ENCODE results near the gene SERAC1.
A peak's percentile ranks its signal among the peaks of the same experiment; 100 is the strongest.
"Not testable (repeated sequence)": the region's sequence is repeated elsewhere in the genome, so short reads cannot be mapped to it uniquely, and the experiment has no call there.

The SERAC1 gene

DNA sequence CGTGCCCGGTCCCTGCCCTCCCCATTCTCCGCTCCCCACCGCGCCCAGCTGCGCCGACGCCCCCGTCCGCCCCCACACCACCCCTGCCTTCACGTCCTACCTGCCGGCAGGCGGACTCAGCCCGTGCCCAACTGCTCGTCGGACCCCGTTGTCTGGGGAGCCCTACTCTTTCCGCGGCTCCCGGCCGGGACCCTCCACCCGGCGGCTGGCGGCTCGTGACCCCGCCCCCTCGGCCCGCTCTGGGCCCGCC is at the start of gene SERAC1:
Gene SERAC1 (minus strand): TSS at position 223 of the 250 bp plus-strand sequence. CDS start 9,899 bp downstream, outside the sequence.
- H3K4me3 ChIP-seq (ENCODE audit: low read depth, low read length), result peak within 1 kb of the TSS; percentile 64

DNA sequence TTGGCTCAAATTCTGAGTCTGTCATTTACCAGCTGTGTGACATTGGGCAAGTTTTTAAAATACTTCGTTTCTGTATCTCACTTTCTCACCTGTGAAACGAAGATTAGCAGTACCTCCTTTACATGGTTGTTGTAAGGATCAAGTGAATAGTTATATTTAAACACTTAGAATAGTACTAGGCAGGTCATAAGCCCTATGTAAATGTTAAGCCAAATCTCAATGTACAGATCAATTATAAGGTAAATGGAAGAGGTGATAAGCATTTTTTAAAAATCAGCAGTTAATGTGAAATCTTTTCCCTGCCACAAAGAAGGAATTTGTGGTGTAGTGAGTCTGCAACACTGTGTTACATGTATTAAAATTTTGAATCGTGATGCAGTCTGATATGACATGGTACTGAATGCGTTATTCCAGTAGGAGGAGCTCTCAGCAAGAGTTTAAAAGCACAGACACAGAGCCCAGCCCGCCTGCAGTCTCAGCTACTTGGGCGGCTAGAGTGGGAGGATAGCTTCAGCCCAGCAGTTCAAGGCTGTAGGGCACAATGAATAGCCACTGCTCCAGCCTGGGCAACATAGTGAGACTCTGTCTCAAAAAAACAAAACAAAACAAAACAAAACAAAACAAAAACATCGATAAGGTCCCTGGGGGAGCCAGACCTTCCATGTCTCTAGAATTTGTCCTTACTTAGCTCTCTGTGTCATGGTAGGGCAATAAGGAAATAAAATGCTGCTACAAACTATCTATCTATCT is 46.0 kb upstream of the SERAC1 start:
- no peak overlapping the region for H3K4me3 ChIP-seq (ENCODE audit: low read depth, low read length)

DNA sequence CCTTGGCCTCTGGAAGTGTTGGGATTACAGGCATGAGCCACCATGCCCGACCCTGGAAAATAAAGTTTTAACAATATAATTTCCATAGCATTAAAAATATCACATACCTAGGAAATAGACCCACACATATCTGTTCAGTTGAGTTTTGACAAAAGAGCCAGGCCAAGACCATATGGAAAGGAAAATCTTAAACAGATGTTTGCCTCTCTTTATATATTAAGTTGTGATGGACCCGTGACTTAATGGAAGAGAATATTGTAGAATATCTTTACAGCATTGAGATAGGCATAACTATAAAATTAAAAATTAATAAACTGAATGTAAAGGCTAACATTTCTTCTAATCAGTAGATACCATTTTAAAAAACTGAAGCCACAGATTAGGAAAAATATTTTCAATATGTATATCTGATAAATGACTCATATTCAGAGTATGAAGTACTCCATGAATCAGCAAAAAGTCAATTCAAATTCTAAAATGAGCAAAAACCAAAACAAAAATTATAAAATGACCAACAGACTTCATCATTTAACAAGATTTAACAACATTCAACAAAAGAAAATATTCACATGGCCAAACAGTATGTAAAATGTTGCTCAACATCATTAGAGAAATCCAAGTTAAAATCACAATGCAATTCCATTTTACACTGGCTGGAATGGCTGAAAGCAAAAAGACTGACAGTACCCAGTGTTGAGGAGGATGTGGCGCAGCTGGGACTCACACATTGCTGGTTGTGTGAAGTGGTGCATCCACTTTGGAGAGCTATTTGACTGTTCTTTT is 43.4 kb upstream of the SERAC1 start:
- no peak overlapping the region for H3K4me3 ChIP-seq (ENCODE audit: low read depth, low read length)

DNA sequence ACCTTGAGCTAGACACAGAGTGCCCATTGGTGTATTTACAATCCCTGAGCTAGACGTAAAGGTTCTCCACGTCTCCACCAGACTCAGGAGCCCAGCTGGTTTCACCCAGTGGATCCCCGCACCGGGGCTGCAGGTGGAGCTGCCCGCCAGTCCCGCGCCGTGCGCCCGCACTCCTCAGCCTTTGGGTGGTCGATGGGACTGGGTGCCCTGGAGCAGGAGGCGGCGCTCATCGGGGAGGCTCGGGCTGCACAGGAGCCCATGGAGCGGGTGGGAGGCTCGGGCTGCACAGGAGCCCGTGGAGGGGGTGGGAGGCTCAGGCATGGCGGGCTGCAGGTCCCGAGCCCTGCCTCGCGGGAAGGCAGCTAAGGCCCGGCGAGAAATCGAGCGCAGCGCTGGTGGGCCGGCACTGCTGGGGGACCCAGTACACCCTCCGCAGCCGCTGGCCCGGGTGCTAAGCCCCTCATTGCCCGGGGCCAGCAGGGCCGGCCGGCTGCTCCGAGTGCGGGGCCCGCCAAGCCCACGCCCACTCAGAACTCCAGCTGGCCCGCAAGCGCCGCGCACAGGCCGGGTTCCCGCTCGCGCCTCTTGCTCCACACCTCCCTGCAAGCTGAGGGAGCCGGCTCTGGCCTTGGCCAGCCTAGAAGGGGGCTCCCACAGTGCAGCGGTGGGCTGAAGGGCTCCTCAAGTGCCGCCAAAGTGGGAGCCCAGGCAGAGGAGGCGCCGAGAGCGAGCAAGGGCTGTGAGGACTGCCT is 41.7 kb upstream of the SERAC1 start:
- not testable (repeated sequence) for H3K4me3 ChIP-seq (ENCODE audit: low read depth, low read length)

DNA sequence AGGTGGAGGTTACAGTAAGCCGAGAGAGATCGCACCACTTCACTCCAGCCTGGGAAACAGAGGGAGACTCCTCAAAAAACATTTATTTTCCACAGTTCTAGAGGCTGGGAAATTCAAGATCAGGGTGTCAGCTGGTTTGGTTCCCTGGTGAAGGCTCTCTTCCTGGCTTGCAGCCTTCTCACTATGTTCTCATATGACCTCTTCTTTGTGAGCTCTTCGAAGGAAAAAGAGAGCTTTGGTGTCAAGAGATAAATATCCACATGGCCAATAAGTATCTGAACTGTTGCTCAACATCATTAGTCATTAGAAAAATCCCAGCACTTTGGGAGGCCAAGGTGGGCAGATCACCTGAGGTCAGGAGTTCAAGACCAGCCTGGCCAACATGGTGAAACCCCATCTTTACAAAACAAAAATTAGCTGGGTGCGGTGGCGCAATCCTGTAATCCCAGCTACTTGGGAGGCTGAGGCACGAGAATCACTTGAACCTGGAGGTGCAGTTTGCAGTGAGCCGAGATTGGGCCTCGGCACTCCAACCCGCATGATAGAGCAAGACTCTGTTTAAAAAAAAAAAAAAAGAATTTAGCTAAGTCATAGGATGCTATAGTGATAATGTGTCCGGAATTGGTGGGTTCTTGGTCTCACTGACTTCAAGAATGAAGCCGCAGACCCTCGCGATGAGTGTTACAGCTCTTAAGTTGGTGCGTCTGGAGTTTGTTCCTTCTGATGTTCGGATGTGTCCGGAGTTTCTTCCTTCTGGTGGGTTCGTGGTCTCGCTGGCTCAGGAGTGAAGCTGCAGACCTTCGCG is 40.4 kb upstream of the SERAC1 start:
- not testable (repeated sequence) for H3K4me3 ChIP-seq (ENCODE audit: low read depth, low read length)

DNA sequence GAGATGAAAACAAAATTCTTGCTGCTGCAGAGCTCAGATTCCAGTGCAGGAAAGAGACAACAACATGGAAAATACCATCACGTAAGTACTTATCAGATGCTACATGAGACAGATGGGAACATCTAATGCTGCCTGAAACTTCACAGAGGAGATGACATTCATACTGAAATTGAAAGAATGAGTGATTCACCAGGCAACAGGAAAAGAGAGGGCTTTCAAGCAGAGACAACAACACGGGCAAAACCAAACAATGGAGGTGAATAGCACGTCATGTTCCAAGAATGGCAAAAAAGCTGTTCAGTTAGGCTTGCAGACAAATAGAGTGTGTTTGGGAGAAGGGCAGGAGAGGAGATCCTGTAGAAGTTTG is 39.3 kb upstream of the SERAC1 start:
- H3K4me3 ChIP-seq (ENCODE audit: low read depth, low read length), result no peak overlapping the region

DNA sequence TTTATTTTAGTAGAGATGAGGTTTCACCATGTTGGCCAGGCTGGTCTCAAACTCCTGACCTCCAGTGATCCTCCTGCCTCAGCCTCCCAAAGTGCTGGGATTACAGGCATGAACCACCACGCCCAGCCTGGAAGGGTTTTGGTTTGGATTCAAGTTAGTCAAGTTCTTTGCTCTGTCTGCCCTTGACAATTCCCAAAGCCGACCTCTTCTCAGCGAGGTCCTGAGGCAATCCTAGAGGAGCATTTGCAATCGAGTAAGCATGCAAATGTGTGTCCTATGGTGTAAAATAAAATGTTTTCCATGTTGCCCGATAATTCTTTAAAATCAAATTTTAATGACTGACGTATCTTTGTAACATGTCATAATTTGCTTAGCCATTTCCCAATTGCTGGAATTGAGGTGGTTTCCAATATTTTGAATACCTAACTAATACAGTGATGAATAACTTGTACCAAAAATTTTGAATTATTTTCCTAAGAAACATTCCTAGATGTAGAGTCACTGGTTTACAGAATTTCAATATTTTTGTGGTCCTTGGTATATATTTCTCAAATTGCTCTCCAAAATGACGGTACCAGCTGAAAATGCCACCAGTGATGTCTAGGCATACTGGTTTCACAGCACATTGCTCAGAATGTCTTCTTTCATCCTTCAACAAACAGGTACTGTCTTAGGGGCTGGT is 38.8 kb upstream of the SERAC1 start:
- no peak overlapping the region for H3K4me3 ChIP-seq (ENCODE audit: low read depth, low read length)

DNA sequence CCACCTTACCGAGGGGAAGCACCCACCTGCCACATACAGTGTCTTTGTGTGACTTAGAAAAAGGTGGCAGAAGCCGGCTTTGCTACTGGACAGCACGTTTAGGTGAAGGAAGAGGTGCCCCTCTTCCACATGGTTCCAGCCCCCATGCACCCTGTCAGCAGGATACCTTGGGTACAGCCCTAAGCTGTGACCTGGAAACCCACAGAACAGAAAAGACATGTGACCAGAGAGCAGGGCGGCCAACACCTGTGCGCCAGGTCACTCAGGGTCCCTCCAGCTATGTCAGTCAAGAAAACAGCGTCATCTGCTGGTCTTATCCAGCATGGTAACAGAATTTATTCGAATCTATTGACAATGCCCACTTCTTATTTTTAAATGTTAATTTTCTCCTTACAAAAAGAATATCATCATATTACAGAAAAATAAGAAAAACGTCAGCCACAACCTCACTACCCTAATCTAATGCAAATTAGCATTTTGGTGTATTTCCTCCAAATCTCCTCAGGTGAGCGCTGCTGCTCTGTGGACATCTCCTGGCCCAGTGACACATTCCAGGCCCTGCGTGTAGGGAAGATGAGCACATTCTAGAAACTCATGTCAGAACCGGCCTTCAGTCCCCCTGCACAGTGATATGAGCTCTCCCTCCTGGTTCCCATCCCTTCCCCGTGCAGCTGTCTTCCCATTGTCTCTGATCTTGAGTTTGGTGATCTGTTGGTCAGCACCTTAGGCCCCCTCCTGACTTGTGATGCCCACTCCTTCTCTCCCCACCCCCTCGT is 37.3 kb upstream of the SERAC1 start:
- H3K4me3 ChIP-seq (ENCODE audit: low read depth, low read length), result no peak overlapping the region

DNA sequence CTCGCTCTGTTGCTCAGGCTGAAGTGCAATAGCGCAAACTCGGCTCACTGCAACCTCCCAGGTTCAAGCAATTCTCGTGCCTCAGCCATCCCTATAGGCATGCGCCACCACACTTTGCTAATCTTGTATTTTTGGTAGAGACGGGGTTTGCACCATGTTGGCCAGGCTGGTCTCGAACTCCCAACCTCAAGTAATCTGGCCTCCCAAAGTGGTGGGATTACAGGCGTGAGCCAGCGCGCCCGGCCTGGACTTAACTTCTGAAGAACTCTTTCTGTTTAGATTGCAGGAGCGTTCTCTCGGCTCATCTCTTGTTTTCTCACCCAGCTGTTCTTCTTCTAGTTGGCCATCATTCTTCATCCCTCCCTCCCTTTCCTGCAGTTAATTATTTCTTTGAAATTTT is 30.4 kb upstream of the SERAC1 start:
- no peak overlapping the region for H3K4me3 ChIP-seq (ENCODE audit: low read depth, low read length)

DNA sequence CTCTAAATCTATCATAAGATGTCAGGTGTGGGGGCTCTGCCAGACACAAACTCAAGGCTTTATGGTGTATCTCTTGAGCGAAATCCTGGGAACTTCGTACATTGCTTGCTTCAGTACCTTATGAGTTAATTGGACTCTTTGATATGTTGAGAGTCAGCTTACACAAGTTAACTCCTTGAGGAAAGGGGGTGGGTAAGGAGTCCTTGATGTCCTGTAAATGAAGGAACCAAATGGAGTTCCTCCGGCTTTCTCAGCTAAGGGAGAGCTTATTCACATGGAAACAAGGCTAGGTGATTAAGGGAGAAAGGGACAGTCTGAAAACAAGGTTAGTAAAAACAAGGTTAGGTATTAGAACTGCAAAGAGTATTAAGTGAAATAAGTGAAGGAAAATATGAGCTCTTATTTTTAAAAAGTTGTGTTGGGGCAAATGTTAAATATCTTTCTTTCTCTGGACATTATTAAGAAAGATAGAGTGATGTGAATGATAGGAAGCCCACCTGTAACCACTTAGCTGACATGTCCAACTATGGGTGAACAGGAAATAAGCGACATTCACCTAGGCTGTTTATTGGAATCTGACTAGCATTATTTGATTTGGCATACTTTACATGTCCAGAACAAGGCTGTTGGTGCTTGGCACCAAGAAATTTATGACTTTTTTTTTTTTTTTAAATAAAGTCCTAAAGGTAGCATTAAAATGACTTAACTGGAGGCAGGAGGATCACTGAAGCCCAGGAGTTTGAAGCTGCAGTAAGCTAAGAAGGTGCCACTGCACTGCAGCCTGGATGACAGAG is 26.6 kb upstream of the SERAC1 start:
- no peak overlapping the region for H3K4me3 ChIP-seq (ENCODE audit: low read depth, low read length)

DNA sequence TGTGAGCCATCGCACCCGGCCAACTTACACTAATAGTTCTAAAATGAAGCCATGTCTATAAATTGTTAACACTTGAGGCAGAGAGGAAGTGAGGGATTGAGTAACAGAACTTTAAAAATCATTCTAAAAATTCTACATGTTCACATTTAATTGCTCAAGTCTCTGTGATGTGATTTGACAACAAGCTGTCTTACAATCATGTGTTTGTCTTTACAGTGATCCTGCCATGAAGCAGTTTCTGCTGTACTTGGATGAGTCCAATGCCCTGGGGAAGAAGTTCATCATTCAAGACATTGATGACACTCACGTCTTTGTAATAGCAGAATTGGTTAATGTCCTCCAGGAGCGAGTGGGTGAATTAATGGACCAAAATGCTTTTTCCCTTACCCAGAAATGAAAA is 23.7 kb upstream of the SERAC1 start:
- H3K4me3 ChIP-seq (ENCODE audit: low read depth, low read length), result no peak overlapping the region

DNA sequence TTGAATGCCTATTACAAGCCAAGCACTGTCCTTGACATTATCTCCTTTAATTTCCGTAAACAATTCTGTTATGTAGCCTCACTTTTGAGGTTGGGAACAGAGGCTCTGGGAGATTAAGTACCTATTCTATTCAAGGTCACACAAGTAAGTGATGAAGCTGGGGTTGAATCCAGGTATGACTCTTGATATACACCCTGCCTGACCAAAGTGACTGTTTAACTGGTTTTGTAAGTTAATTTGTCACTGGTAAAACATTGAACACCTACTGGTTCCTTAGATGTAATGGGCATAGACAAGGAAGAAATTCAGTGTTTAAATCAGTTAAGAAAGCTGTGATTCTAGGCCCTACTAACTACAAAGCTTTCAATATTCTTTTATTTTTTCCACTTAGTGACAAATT is 23.0 kb upstream of the SERAC1 start:
- H3K4me3 ChIP-seq (ENCODE audit: low read depth, low read length), result no peak overlapping the region

DNA sequence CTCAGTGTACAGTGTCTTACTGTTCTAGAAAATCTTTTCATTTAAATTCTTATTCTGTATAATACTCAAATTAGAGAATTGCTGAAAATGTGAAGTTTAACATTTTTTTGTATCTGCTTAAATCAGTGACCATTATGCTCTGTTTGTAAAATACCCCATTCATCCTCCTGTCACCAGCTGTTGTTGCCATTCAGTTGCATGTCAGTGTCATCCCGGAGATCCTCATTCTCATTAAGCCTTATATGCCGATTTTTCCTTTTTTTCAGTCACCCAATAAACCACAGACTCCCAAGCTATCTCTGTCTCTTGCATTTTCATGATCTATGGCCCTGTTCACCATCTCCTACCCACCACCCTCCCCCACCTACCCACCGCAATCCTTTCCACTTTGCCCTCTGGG is 20.5 kb upstream of the SERAC1 start:
- no peak overlapping the region for H3K4me3 ChIP-seq (ENCODE audit: low read depth, low read length)

DNA sequence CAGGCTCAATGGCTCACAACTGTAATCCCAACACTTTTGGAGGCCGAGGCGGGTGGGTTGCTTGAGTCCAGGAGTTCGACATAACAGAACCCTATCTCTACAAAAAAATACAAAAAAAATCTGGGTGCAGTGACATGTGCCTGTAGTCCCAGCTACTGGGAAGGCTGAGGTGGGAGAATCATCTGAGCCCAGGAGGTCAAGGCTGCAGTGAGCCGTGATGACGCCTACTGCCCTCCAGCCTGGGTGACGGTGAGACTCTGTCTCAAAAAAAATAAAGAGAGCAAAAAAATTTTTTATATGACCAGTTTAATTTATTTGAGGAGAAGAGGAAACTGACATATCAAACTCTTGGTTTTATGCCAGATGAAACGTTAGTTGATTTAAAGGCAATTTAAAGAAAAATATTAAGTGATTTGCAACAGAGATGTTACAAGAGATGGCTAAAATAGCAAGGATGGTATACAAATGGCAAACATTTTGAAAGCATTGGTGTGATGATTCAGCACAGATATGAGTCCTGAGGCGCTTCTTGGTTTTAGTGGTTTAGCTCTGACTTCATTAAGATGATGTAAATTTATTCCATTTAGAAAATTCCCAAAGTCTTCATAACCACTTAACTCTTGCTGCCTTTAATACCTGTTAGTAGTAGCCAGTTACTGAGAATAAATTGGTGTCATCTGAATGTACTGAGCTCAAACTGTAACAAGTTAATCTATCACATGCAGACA is 17.8 kb upstream of the SERAC1 start:
- no peak overlapping the region for H3K4me3 ChIP-seq (ENCODE audit: low read depth, low read length)

DNA sequence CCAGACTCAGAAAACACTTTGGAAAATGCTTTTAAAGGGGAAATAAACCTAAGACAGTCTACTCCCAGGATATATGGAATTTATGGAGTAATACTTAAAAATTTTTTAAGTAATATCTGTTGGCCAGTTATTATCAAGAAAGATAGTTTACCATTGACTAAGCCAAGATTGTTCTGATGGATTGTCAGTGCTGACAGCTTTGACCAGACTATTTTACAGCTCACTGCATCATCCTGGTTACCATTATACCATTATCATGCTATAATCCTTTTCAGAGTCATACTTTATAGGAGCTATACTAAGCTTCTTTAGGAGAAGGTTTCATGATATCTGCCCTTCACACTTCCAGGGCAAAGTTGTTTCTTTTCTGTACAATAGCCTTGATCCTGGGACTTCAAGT is 16.5 kb upstream of the SERAC1 start:
- no peak overlapping the region for H3K4me3 ChIP-seq (ENCODE audit: low read depth, low read length)

DNA sequence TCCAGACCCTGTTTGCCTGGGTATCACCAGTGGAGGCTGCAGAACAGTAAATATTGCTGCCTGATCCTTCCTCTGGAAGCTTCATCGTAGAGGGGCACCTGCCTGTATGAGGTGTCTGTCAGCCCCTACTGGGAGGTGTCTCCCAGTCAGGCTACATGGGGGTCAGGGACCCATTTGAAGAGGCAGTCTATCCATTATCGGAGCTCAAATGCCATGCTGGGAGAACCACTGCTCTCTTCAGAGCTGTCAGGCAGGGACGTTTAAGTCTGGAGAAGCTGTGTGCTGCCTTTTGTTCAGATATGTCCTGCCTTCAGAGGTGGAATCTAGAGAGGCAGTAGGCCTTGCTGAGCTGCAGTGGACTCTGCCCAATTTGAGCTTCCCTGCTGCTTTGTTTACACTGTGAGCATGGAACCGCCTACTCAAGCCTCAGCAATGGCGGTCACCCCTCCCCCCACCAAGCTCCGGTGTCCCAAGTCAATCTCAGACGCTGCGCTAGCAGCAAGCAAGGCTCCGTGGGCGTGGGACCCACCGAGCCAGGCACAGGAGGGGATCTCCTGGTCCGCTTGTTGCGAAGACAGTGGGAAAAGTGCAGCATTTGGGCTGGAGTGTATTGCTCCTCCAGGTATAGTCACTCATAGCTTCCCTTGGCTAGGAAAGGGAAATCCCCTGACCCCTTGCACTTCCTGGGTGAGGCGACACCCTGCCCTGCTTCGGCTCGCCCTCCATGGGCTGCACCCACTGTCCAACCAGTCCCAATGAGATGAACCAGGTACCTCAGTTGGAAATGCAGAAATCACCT is 15.3 kb upstream of the SERAC1 start:
- H3K4me3 ChIP-seq (ENCODE audit: low read depth, low read length), result not testable (repeated sequence)

DNA sequence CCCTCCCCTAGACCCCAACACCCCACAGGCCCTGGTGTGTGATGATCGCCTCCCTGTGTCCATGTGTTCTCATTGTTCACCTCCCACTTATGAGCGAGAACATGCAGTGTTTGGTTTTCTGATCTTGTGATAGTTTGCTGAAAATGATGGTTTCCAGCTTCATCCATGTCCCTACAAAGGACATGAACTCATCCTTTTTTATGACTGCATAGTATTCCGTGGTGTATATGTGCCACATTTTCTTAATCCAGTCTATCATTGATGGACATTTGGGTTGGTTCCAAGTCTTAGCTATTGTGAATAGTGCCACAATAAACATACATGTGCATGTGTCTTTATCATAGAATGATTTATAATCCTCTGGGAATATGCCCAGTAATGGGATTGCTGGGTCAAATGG is 9.7 kb upstream of the SERAC1 start:
- not testable (repeated sequence) for H3K4me3 ChIP-seq (ENCODE audit: low read depth, low read length)

DNA sequence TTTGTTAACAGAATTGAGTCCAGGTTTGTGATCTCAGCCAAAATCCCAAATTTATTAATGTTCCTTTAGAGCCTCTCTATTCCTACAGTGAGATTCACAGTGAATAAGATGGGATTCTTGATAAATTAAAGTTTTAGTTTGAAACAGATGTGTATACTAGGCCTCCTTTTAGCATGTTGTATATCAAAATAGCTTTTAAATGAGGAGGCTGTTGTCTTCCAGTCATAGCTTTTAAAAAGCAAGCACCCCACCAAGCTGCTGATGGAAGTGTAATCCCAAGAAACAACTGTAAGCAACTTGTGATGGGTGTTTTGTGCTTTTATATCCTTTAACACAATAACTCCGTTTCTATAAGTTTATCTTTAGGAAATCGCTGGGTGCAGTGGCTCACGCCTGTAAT is 7.0 kb upstream of the SERAC1 start:
- no peak overlapping the region for H3K4me3 ChIP-seq (ENCODE audit: low read depth, low read length)
